HG02759 (cell line): ENCODE results near the gene SUN2.
"Not testable (repeated sequence)": the region's sequence is repeated elsewhere in the genome, so short reads cannot be mapped to it uniquely, and the experiment has no call there.

ENCODE experiments used
- ATAC-seq: cut with Tn5 transposase; IDR thresholded peaks from one replicate; pipeline ENCODE4 v1.9.1; 2021; ENCODE audit warnings: mild to moderate bottlenecking, moderate library complexity; ENCODE audit not compliant: unreplicated experiment

SUN2 gene, protein sequence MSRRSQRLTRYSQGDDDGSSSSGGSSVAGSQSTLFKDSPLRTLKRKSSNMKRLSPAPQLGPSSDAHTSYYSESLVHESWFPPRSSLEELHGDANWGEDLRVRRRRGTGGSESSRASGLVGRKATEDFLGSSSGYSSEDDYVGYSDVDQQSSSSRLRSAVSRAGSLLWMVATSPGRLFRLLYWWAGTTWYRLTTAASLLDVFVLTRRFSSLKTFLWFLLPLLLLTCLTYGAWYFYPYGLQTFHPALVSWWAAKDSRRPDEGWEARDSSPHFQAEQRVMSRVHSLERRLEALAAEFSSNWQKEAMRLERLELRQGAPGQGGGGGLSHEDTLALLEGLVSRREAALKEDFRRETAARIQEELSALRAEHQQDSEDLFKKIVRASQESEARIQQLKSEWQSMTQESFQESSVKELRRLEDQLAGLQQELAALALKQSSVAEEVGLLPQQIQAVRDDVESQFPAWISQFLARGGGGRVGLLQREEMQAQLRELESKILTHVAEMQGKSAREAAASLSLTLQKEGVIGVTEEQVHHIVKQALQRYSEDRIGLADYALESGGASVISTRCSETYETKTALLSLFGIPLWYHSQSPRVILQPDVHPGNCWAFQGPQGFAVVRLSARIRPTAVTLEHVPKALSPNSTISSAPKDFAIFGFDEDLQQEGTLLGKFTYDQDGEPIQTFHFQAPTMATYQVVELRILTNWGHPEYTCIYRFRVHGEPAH

DNA sequence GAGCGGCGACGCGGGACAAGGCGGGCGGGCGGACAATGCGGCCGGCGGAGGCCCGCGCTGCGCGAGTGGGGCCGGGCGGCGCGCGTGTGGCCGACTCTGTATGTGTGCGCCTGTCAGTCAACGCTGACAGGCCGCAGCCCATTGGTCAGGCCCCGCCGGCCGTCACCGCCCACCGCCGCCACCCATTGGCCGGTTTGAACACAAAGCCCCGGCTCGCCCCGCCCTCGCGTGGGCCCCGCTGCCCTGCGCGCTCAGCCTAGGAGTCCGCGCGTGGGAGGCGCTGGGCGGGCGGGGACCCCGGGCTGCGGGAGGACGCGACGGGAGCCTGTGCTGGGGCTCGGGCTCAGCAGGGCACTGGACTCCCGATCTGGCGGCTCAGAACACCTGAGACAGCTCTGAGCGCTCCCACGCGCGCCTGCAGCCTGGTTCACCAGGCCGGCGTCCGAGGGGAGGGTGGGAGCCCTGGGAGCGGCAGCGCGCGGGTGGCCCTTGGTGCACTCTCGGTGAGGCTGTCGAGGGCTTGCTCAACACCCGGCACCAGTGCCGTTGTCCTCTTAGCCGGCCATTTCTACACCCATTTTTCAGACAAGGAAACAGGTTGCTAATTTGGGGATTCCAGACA lies at the start of gene SUN2:
Gene SUN2, minus strand, starts transcription at position 88 of the 622 bp plus-strand sequence. CDS start 3,370 bp downstream, outside the sequence.
- peak; percentile 68 for ATAC-seq

DNA sequence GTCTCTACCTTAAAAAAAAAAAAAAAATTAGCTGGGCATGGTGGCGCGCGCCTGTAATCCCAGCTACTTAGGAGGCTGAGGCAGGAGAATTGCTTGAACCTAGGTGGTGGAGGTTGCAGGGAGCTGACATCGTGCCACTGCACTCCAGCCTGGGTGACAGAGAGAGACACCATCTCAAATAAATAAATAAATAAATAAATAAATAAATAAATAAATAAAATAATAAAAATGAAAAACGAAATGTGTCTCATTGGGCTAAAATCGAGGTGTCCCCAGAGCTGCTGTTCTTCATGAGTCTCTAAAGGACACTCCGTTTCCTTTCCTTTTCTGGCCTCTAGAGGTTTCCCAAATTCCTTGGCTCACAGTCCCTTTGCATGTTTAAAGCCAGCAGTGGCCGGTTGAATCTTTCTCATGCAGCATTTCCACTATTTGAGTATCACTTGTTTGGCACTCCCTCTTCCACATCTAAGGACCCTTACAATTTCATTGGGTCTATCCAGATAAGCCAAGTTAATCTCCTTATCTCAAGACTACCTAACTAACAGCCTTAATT lies 49.3 kb upstream of the SUN2 start:
- not testable (repeated sequence) for ATAC-seq

DNA sequence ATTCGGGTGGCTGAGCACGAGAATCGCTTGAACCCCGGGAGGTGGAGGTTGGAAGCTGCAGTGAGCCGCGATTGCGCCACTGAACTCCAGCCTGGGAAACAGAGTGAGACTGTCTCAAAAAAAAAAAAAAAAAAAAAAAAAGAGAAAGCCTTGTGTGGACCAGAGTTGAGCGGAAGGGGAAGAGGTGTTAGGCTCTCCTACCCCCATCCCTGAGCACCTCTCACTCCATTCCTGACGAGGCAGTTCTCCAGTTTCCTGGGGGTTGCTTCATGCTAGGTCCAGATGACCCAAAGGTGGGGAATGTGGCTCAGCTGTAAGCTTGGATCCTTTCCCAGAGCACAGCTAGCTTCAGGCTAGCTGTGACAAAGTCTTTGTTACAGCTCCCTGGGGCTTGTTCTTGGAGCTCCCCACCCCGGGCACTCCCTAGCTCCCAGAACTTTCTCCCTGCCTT lies 46.9 kb upstream of the SUN2 start:
- no peak for ATAC-seq

DNA sequence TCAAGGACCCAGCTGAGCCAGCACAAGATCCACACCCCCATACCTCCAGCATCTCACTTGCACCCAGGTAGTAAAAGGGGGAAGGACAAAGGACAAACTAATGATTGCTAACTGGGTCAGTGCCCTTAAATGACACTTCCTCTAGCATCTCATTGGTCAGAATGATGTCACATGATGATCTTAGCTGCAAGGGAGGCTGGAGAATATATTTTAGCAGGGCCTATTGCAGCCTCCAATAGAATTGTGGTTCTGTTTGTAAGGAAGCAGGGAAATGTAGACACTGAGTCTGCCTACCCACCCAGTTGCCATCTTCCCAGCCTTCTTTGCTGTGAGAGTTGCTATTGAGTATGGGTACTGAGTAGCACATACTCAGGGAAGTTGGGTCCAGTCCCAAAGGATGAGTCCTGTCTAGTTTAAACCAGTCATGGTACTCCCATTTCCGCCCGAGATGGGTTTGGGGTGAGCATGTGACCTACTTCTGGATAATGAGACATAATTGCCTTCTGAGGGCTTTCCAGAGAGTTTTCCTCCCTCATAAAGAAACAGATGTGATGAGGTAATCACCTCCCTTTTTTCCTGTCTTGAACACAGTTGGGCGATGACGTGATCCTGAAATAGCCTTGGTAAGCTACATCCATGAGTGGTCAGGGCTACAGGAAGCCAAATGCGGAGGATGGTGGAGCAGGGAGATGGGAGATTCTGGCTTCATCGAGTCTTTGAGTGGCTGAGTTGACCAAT lies 43.6 kb upstream of the SUN2 start:
- no peak for ATAC-seq

DNA sequence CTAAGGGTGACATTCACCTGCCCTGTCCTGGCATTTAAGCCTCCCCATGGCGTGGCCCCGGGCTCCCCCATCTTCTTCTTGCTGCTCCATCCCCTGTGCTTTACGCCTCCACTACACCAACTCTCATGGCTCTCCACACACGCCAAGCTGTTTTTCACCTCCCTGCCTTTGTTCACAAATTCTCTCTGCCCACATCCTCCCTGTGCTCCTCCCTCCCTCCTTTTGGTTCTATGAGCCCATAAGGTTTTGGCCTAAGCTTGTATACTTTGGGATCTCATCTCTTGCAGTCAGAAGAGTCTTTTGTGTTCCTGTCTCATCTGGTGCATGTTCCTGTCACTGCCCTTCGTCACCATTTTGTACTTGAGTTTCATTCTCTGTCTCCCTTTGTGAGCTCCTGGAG lies 42.7 kb upstream of the SUN2 start:
- ATAC-seq: no peak

DNA sequence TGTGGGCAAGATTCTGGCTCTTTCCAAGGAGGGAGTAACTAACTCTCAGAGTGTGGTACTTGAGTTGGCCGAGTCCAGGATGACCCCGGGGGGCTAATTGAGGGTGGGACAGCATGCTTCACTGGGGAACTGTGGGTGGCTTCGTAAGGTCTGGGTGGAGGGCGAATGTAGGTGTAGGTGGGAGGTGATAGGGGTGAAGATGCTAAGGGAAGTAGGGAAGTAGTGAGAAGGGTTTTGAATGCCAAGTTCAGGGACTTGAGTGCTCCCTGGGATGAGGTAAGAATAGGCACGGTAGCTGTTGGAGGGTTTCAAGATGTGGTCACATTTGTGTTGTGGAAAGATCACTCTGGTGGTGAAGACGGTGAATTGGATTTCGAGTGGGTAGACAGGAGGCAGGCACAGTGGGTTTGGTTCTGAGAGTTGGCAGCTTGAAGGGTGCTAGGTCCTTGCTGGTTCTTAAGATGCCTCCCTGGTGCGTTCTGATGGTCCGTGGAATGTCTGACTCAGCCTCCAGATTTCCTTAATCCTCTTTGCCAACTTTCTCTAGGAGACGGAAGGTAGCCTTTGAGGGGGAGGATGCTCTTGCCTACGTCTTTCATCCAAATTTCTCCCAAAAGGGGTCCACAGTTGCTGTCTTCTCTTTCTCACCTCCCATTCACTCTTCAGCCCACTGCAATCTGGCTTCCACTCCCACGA lies 40.6 kb upstream of the SUN2 start:
- ATAC-seq: no peak

DNA sequence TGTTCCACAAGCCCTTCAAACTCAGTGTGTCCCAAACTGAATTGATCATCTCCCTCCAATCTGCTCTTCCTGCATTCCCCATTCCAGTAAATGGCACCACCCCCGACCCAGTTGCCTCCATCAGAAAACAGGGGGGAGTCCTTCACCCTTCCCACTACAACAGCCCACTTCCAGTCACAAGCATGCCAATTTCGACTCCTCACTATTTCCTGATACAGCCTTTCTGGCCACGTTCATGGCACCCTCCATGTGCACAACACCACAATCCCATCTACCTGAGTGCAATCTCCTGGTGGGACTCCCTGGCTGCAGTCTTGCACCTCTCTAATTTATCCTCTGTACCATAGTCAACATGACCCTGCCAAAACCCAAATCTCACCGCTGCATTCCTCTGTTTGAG lies 39.8 kb upstream of the SUN2 start:
- no peak for ATAC-seq

DNA sequence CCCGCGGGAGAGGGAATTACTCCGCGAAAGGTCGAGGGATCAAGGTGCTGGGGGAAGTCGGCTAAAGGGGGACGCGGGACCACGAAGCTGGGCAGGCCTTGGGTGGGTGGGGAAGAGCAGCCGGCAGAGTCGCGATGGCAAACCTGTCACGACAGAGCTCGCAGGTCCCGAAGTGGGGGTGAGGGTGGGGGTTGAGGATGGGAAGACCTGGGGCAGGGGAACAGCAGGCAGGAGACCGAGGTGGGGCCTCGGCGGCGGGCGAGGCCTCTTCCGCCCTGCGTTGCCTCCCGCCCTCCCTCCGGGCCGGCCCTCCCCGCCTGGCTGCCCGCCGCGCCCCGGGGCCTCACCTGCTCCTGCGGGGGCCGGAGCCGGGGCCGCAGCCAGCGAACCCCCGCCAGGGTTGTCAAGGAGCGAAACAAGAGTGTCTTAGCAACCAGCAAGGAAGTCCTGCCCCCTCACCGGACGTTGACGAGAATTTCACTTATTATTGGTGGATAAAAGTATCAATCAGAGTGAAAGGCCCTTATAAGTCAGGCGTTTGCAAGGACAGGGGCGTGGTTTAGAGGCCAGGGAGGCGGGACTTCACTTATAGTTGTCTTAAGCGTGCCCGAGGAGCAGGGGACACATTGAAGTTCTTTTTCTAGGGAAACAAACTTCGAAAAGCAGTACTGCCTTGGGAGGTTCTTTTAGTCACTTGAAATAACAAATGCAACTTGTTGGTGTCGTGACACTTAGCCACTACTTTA lies 38.1 kb upstream of the SUN2 start, which contains the start of gene DNAL4:
Gene DNAL4, minus strand, starts transcription at position 423 of the 746 bp plus-strand sequence. CDS start 11,412 bp downstream, outside the sequence.
- peak; percentile 97 for ATAC-seq

DNA sequence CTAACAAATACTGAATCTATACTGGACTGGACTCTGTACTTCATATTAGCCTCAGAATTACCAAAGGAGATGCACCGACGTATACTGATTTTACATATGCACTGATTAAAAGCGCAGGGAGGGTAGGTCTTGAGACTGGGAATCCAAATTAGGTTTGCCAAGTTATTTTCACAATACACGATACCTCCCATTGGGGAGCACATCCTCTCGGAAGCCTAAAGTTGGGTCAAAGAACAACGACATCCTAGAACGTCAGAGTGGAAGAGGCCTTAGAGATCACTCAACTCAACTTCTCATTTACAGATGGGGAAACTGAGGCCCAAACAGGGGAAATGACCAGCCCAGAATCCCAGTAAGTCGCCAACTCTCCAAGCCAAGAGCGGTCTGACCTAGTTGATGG lies 37.5 kb upstream of the SUN2 start:
- no peak for ATAC-seq

DNA sequence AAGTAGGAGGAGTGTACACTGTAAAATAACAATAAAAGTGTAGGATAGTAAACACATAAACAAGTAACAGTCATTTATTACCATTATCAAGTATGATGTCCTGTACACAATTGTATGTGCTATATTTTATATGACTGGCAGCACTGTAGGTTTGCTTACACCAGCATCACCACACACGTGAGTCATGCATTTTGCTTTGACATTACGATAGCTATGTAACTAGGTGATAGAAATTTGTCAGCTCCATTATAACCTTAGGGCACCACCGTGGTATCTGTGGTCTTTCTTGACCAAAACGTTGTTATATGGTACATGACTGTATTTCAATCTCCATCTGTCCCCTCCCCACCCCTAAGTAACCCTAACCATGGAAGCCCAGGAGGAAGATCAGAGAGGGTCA lies 37.0 kb upstream of the SUN2 start:
- ATAC-seq: no peak

DNA sequence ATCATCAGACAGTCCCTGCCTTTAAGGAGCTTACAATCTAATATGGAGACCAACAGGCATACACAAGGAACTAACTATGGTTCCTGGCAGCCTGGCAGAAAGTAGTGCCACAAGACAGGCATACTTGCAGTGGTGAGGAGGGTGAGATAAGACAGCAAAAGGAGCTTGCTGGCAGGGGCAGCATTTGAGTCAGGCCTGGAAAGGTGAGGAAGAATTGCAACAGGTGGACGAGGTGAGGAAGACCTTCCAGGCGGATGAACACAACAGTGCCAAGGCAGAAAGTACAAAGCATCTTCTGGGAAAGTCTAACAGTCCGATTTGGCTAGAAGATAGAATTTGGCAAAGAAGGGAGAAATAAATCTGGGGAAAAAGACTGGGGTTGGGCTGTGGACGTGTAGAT lies 33.8 kb upstream of the SUN2 start:
- ATAC-seq: no peak

DNA sequence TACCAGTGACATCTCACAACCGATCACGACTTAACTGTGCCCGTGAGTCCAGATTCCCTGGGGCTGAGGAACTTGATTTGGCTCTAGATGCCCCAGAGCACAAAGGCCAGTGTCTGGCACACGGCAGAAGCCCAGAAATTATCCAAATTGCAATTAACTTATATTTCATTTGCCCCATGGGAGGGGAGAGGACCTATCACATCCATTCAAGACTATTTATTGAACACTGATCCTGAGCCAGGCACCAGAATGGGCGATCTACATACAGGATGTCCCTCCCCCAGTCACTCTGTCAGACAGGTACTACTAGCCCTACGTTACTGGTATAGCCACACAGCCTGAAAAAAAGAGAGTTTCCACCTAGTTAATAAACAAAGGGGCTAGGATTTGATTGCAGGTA lies 33.0 kb upstream of the SUN2 start:
- no peak for ATAC-seq

DNA sequence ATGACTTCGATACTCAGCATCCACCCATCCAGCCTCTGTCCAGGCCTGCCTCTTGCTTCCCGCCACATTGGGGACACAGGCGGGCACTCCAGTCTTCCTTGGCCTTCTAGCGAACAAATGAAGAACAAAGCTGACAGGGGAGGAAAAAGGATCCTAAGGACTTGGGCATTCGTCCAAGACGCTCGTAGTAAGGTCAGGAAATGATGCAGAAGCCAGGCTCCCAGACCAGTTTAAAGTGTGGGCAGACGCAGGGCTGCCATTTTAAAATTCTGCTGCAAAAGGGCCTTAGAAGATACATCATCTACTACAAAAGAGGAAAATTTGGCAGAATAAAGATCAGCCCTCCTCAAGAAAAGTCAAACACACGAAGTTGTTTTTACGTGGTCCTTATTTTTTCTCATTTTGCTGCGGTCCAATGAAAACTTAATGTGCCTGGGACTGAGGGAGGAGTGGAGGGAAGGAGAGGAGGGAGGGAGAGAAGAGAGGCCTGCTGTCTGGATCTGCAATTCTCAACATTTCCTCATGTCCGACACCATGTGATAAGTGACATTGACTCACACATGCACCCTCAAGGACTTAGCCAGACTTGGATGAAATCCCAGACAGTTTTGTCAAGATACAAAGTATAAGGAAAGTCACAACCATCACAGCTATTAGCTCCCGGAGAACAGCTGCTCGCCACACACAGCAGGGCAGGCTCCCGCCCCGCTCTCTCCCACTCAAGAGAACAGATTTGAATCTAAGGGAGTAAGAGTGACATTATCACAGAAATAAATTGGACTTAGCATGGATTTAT lies 32.4 kb upstream of the SUN2 start:
- no peak for ATAC-seq

DNA sequence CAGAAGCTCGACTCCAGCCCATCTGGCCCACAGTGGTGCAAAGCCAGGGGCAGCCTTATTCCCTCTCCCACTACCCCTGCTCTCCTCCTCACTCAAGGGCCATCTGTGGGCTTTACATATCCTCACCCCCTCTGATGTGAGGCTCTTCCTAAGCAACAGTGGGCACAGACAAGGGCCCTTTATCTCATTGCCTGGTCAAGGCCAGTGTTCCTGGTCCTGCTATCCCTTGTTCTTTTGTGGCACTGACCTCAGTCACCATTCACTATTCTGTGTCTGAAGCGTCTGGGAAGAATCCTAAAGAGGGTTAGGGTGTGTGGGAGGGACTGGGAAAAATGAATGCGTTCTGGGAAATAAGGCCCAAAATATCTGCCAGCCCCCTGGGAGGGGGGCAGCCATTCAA lies 30.8 kb upstream of the SUN2 start:
- ATAC-seq: no peak

DNA sequence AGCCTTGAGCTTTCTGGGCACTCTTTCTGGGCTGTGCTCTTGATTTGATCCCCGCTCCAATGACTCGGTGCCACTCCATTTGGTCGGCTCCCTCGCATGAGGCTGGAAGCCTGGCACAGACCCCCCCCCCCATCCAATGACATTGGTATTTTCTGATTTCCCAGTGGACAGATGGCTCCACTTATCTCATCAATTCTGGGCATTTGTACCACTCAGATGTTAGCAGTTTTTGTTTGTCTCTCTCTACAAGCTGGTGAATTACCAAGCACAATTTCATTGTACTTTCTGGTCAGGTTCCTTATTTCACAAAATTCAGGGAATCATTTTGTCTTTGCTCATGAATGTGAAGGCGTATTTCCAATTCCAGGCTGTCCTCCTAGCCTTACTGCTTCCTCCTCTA lies 29.1 kb upstream of the SUN2 start:
- no peak for ATAC-seq

DNA sequence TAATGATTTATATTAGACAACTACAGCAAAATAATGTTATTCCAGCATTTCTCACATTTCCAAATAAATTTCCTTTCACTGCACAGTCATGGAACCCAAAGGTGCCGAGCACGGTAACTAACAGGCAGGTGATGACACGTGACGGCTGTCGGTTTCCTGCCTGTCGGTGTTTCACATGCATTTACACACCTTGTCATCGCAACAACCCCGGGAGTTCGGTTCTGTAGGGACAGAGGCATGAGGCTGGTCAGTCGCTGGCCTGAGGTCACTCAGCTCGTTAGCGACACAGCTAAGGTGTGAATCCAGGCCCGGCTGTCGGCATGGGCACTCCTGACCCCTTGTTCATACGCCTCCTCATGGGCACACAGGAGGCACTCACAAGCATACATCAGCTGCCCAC lies 28.2 kb upstream of the SUN2 start:
- no peak for ATAC-seq

DNA sequence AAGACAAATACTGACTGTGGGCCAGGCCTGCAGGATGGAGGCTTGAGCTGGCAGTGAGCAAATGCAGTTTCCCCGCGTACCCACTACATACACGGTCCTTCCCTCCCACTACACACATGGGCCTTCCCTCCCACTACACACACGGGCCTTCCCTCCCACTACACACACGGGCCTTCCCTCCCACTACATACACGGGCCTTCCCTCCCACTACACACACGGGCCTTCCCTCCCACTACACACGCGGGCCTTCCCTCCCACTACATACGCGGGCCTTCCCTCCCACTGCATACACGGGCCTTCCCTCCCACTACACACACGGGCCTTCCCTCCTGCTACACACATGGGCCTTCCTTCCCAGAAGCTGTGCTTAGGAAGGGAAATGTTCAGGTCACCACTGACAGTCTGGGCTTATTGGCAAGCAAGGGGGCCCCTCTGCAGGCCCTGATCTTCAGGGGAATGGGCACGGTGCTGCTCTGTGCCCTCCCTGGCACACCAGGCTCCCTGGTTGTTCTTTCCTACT lies 27.4 kb upstream of the SUN2 start:
- no peak for ATAC-seq

DNA sequence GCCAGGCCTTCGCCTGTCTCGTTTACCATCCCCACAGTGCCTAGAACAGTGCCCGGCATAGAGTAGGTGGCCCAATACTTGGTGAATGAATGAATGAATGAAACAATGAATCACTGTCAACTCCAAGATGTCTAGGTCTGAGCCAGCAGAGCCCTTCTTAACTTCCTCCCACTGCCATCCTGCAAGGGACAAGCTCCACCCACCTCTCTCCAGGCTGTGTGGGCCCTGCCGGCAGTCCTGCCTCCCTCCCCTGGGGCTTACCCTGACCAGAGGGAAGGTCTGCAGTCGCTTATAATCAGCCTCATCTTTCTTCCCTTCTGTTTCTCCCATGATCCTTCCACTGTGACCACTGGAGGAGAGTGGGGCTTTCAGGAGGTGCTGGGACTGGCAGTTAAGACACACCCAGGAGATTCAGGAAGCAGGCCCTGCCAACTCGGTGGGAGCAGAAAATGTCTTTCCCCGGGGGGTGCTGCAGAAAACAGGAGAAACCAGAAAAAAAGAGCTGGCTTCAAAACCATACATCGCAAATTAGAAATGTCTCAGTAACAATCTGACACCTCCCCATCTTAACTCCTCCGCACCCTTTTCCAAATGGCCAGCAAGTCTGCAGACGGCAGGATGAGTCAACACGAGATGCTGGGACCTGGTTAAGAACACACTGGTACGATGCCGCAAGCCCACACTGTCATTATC lies 26.8 kb upstream of the SUN2 start:
- ATAC-seq: no peak
